Fibroblast of villous mesenchyme (primary cell): ENCODE results near the gene SHKBP1. TPM values are rescaled to one million over a fixed set of nuclear protein-coding genes. Genes with fewer than 3 reads are reported as not detected.

Source experiments
- DNase-seq: peaks from one replicate; pipeline ENCODE4 v3.0.0-alpha.2; 2010; ENCODE audit warnings: low read depth
- H3K4me3 ChIP-seq: 2 replicates; pipeline ENCODE4 v1.5.1; 2011; ENCODE audit warnings: low read depth, mild to moderate bottlenecking, low read length
- total RNA-seq: library from RNA; depleted of rRNA; stranded (reverse); fragments of >200 nt; gene quantifications from 2 replicates; pipeline ENCODE4 v1.2.3, GENCODE V29; 2012
- TF ChIP-seq, protein P1 (sequence below): IDR thresholded peaks from 2 replicates; pipeline ENCODE4 v1.5.1; 2012; ENCODE audit warnings: low read depth, mild to moderate bottlenecking, low read length; ENCODE audit not compliant: insufficient read depth

Gene SHKBP1
- total RNA-seq, 1 donor = 17.7 TPM

DNA sequence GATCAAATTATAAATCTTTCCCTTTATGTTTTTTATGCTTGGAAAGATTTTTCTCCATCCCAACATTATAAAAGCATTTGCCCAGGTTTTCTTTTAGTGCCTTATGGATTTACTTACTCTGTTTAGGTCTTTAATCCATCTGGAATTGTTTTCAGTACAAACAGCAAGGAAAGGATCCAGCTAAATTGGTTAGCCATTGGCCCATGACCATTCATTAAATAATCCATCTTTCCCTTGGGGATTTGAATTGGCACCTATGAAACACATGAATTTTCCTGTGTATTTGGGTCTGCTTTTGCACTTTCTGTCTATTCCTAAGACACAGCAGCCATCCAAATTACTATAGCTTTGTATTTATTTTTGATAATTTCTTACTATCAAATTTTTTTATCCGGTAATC, 28.8 kb upstream of the SHKBP1 start:
- TF ChIP-seq, protein P1, sequence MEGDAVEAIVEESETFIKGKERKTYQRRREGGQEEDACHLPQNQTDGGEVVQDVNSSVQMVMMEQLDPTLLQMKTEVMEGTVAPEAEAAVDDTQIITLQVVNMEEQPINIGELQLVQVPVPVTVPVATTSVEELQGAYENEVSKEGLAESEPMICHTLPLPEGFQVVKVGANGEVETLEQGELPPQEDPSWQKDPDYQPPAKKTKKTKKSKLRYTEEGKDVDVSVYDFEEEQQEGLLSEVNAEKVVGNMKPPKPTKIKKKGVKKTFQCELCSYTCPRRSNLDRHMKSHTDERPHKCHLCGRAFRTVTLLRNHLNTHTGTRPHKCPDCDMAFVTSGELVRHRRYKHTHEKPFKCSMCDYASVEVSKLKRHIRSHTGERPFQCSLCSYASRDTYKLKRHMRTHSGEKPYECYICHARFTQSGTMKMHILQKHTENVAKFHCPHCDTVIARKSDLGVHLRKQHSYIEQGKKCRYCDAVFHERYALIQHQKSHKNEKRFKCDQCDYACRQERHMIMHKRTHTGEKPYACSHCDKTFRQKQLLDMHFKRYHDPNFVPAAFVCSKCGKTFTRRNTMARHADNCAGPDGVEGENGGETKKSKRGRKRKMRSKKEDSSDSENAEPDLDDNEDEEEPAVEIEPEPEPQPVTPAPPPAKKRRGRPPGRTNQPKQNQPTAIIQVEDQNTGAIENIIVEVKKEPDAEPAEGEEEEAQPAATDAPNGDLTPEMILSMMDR = no peak
- H3K4me3 ChIP-seq = no peak overlapping the region
- no peak for DNase-seq

DNA sequence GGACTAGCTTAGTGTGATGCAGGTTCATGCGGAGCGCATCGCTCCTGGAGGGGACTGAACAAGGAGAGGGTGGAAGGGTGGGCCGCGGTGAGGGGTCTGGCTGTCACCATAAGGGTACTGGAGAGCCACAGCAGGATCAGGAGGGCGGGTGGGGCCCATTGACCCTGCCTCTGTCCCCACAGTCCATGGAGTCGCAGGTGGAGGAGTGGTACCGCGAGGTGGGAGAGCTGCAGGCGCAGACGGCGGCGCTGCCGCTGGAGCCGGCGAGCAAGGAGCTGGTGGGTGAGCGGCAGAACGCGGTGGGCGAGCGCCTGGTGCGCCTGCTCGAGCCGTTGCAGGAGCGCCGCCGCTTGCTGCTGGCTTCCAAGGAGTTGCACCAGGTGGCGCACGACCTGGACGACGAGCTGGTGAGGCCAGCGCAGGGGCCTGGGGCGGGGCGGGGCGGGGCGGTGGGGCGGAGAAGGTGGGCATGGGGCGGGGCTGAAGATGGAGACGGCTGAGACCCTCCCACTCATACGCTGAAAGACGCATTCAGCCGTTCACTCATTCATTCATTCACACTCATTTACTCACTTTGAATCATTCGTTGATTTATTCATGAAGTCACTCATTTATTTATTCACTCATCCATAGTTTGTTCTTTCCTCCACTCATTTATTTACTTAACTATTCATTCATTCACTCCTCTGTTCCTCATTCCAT, 27.5 kb upstream of the SHKBP1 start:
- peak; percentile 51 for DNase-seq

DNA sequence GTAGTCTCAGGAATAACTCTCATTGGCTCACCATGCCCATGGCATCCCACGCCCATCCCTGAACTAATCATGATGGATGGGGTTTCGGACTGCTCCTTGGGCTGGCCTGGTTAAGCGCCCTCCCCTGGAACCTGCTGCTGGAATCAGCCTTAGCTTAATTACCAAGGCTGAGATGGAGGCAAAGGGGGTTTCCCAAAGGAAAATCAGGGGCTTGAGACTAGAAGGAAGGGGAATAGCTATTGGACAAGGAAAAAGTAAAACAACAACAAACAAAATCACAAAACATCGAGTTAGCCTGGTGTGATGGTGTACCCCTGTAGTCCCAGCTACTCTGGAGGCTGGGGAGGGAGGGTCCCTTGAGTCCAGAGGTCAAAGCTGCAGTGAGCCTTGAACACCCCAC, 25.7 kb upstream of the SHKBP1 start:
- no peak overlapping the region for H3K4me3 ChIP-seq
- TF ChIP-seq, protein P1 = no peak
- DNase-seq = no peak

More for the DNA sequence above, 27.5 kb upstream of the SHKBP1 start:
- H3K4me3 ChIP-seq = no peak overlapping the region
- TF ChIP-seq, protein P1 = peak; percentile 37

DNA sequence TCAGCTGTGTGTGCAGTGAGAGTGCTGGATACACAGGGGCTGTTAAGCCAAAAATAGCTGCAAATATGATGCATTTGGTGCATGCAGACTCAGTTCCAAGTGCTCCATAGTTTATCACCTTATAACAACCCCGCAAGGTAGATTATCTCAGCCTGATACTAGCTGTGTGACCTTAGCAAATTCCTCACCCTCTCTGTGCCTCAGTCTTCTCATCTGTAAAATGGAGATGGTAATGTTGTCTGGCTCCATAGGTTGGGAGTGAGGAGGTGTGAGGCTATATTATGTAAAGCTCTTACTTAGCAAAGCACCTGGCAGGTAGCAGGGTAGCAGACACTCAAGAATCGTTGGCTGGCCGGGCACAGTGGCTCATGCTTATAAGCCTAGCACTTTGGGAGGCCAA, 23.8 kb upstream of the SHKBP1 start:
- H3K4me3 ChIP-seq = no peak overlapping the region
- TF ChIP-seq, protein P1 = no peak
- DNase-seq = no peak

DNA sequence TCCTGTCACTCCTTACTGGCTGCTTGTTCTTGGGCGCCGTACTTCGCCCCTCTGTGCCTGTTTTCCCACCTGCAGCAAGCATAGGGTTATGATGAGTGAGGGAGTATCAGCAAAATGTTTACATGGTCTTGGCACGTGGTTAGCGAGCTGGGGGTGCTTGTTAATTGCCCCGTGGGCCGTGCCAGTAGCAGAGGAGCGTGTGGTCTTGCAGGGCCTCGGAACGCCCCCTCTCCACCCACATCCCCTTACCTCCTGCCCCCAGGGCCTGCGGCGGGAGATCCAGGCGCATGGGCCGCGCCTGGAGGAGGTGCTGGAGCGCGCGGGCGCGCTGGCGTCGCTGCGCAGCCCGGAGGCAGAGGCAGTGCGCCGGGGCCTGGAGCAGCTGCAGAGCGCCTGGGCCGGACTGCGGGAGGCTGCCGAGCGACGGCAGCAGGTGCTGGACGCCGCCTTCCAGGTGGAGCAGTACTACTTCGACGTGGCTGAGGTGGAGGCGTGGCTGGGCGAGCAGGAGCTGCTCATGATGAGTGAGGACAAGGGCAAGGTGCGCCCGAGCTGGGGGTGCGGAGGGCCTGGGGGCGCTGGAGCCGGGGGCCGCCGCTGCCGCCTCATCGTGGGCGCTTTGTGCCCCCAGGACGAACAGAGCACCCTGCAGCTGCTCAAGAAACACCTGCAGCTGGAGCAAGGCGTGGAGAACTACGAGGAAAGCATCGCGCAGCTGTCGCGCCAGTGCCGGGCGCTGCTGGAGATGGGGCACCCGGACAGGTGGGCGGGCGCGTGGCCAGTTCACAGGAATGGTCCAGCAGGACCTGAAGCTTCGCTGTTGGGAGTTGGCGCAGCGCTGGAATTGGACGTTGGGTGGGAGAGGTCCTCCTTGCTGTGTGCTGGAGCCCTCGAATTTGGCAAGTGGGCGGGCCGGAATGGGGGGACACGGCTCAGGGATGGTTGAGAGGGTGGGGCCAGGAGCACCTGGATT, 22.5 kb upstream of the SHKBP1 start:
- no peak overlapping the region for H3K4me3 ChIP-seq
- no peak for DNase-seq
- TF ChIP-seq, protein P1 = no peak

DNA sequence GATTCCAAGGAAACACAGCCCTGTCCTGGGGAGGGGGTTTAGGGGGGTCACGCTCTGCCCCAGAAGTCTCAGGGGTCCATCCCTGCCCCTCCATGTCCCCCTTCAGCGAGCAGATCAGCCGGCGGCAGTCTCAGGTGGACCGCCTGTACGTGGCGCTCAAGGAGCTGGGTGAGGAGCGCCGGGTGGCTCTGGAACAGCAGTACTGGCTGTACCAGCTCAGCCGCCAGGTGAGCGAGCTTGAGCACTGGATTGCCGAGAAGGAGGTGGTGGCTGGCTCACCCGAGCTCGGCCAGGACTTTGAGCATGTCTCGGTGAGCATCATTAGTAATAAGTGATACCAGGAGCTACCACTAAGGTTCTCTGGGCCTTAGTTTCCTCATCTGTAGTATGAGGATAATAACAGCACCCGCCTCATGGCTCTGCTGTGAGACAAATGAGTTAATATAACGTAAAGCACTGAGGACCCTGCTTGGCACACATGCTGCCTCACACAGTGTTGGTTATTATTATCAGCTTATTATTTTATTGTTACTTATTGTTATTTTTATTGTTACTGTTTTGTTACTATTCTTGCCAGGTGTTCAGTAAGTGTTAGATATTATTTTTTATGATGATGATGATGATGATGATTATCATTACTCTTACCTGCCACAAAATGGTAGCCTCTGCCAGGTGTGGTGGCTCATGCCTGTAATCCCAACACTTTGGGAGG, 20.5 kb upstream of the SHKBP1 start:
- H3K4me3 ChIP-seq = no peak overlapping the region
- DNase-seq = no peak
- TF ChIP-seq, protein P1 = no peak
